SU-DHL-6 (cell line): Measurements from ENCODE around the gene DROSHA.
"Not testable (repeated sequence)": the region's sequence is repeated elsewhere in the genome, so short reads cannot be mapped to it uniquely, and the experiment has no call there.

Experiments
- H2AFZ ChIP-seq: fragments of 200-600 bp; sonication (generic); 2 replicates; pipeline ENCODE4 v1.6.1; 2014; ENCODE audit warnings: low read depth, mild to moderate bottlenecking, moderate library complexity, mixed read lengths, antibody characterized with exemption, low read length; ENCODE audit not compliant: severe bottlenecking
- H3F3A ChIP-seq: fragments of 200-600 bp; shearing (Covaris generic); 2 replicates; pipeline ENCODE4 v1.6.0; 2016; ENCODE audit warnings: antibody characterized with exemption, mild to moderate bottlenecking; ENCODE audit not compliant: insufficient read depth
- H3K27ac ChIP-seq: fragments of 200-600 bp; sonication (generic); 2 replicates; pipeline ENCODE4 v1.5.1; 2016; ENCODE audit warnings: low read depth, mild to moderate bottlenecking, low read length, moderate library complexity, mixed read lengths
- H3K27me3 ChIP-seq: fragments of 200-600 bp; sonication (generic), shearing (Covaris generic); 2 replicates; pipeline ENCODE4 v1.6.0; 2014; ENCODE audit warnings: mild to moderate bottlenecking, low read length
- H3K36me3 ChIP-seq: fragments of 200-600 bp; sonication (generic); 2 replicates; pipeline ENCODE4 v1.6.1; 2014; ENCODE audit warnings: mild to moderate bottlenecking, low read length, mixed read lengths
- H3K4me2 ChIP-seq: fragments of 300-600, 200-600 bp; shearing (Covaris generic), sonication (generic); 2 replicates; pipeline ENCODE4 v1.6.0; 2014; ENCODE audit warnings: low read length, low read depth, mild to moderate bottlenecking; ENCODE audit not compliant: poor library complexity, severe bottlenecking
- H3K4me3 ChIP-seq: fragments of 200-600 bp; sonication (generic); 2 replicates; pipeline ENCODE4 v1.5.1; 2014; ENCODE audit warnings: antibody characterized with exemption, low read length, mild to moderate bottlenecking, mixed read lengths; ENCODE audit not compliant: insufficient read depth, poor library complexity, severe bottlenecking
- H3K79me2 ChIP-seq: fragments of 200-600 bp; sonication (generic); 2 replicates; pipeline ENCODE4 v1.6.1; 2014; ENCODE audit warnings: mild to moderate bottlenecking, low read length, moderate library complexity; ENCODE audit not compliant: insufficient read depth
- H3K9ac ChIP-seq: fragments of 200-600 bp; sonication (generic); 2 replicates; pipeline ENCODE4 v1.7.0; 2014; ENCODE audit warnings: mild to moderate bottlenecking, low read length
- H3K9me2 ChIP-seq: fragments of 200-600 bp; sonication (generic); replicated peaks from 2 replicates; pipeline ENCODE4 v1.6.1; 2014; ENCODE audit warnings: low read length; ENCODE audit not compliant: insufficient read depth
- H3K9me3 ChIP-seq: fragments of 200-600 bp; sonication (generic); 2 replicates; pipeline ENCODE4 v1.6.1; 2014; ENCODE audit warnings: low read length, mixed read lengths; ENCODE audit not compliant: insufficient read depth
- H4K20me1 ChIP-seq: fragments of 200-600 bp; sonication (generic); 2 replicates; pipeline ENCODE4 v1.6.1; 2014; ENCODE audit warnings: low read depth, mild to moderate bottlenecking, antibody characterized with exemption, low read length, moderate library complexity, mixed read lengths
- EZH2phosphoT487 ChIP-seq: fragments of 200-600 bp; sonication (generic), shearing (Covaris generic); conservative IDR thresholded peaks from 2 replicates; pipeline ENCODE4 v1.6.1; 2018; ENCODE audit warnings: mild to moderate bottlenecking, antibody characterized with exemption, low read length, moderate library complexity, mixed read lengths
- TF ChIP-seq, protein P1 (sequence below): fragments of 200-600 bp; sonication (generic); IDR thresholded peaks from one replicate; pipeline ENCODE4 v1.5.1; 2017; ENCODE audit warnings: antibody characterized with exemption, mild to moderate bottlenecking, low read length, moderate library complexity; ENCODE audit not compliant: insufficient read depth, poor library complexity, severe bottlenecking

The DROSHA gene

GRCh38 chr5:31568302-31568835, 36.5 kb upstream of the DROSHA start:
- Histone ChIP-seq H3F3A (no peaks in the 10 kb centered on the region), H3K9me3 (no peaks in the 10 kb centered on the region)
- TF ChIP-seq, protein P1, sequence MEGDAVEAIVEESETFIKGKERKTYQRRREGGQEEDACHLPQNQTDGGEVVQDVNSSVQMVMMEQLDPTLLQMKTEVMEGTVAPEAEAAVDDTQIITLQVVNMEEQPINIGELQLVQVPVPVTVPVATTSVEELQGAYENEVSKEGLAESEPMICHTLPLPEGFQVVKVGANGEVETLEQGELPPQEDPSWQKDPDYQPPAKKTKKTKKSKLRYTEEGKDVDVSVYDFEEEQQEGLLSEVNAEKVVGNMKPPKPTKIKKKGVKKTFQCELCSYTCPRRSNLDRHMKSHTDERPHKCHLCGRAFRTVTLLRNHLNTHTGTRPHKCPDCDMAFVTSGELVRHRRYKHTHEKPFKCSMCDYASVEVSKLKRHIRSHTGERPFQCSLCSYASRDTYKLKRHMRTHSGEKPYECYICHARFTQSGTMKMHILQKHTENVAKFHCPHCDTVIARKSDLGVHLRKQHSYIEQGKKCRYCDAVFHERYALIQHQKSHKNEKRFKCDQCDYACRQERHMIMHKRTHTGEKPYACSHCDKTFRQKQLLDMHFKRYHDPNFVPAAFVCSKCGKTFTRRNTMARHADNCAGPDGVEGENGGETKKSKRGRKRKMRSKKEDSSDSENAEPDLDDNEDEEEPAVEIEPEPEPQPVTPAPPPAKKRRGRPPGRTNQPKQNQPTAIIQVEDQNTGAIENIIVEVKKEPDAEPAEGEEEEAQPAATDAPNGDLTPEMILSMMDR, result no peak
- TF ChIP-seq EZH2phosphoT487, result no peak

DNA sequence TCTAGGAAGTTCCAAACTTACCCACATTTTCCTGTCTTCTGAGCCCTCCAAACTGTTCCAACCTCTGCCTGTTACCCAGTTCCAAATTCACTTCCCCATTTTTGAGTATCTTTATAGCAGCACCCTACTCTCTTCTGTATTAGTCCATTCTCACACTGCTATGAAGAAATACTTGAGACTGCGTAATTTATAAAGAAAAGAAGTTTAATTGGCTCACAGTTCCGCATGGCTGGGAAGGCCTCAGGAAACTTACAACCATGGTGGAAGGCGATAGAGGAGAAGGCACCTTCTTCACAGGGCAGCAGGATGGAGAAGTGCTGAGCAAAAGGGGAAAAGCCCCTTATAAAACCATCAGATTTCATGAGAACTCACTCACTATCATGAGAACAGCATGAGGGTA, 34.5 kb upstream of the DROSHA start:
- not testable (repeated sequence) for H3F3A ChIP-seq, H3K9me2 ChIP-seq, H3K4me2 ChIP-seq, H4K20me1 ChIP-seq, H2AFZ ChIP-seq, H3K4me3 ChIP-seq, H3K9ac ChIP-seq, H3K36me3 ChIP-seq, H3K27me3 ChIP-seq, H3K27ac ChIP-seq, H3K9me3 ChIP-seq, H3K79me2 ChIP-seq

More at GRCh38 chr5:31568302-31568835, 36.5 kb upstream of the DROSHA start:
- H3K36me3 ChIP-seq, result no peaks in the 10 kb centered on the region
- no peaks in the 10 kb centered on the region for H3K79me2 ChIP-seq
- no peak overlapping the region for H3K4me2 ChIP-seq
- no peak overlapping the region for H3K27ac ChIP-seq
- no peaks in the 10 kb centered on the region for H3K27me3 ChIP-seq
- no peaks in the 10 kb centered on the region for H3K9me2 ChIP-seq
- no peak overlapping the region for H2AFZ ChIP-seq
- H3K4me3 ChIP-seq, result no peak overlapping the region
- H4K20me1 ChIP-seq, result no peaks in the 10 kb centered on the region
- no peak overlapping the region for H3K9ac ChIP-seq

GRCh38 chr5:31563216-31563615, 31.3 kb upstream of the DROSHA start:
- no peak overlapping the region for H2AFZ ChIP-seq
- no peaks in the 10 kb centered on the region for H3K27me3 ChIP-seq
- no peaks in the 10 kb centered on the region for H4K20me1 ChIP-seq
- H3K4me3 ChIP-seq, result no peak overlapping the region
- H3K36me3 ChIP-seq, result no peaks in the 10 kb centered on the region
- H3K27ac ChIP-seq, result no peak overlapping the region
- H3K4me2 ChIP-seq, result no peak overlapping the region
- no peaks in the 10 kb centered on the region for H3F3A ChIP-seq
- TF ChIP-seq EZH2phosphoT487, result no peak
- TF ChIP-seq, protein P1, result no peak
- no peaks in the 10 kb centered on the region for H3K9me2 ChIP-seq
- no peaks in the 10 kb centered on the region for H3K79me2 ChIP-seq
- no peaks in the 10 kb centered on the region for H3K9me3 ChIP-seq
- no peak overlapping the region for H3K9ac ChIP-seq

DNA sequence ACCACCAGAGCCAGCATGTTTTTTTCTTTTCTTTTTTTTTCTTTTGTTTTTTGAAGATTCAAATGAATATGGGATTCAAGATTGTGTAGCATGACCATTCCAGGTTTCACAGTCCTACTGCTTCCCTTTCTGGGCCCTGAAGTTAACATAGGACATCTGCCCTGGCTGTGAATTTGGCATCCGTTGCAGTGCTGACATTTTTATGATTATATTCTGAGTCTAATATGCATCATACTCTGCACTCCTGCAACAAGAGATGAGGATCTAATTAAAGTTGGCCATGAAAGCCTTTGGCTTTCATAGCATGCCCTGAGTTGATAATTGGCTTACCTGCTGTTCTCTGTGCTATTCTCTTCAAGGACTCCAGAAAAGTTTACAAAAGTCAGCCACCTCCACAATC, 30.1 kb upstream of the DROSHA start:
- no peaks in the 10 kb centered on the region for H3K79me2 ChIP-seq
- H3K4me2 ChIP-seq, result no peak overlapping the region
- H3F3A ChIP-seq, result no peaks in the 10 kb centered on the region

More for the DNA sequence above, 30.1 kb upstream of the DROSHA start:
- TF ChIP-seq EZH2phosphoT487, result no peak
- TF ChIP-seq, protein P1, result no peak
- Histone ChIP-seq H3K9me2 (no peaks in the 10 kb centered on the region), H3K9ac (no peak overlapping the region), H3K36me3 (no peaks in the 10 kb centered on the region), H3K27ac (no peak overlapping the region), H3K27me3 (no peaks in the 10 kb centered on the region), H3K4me3 (no peak overlapping the region), H4K20me1 (no peaks in the 10 kb centered on the region), H2AFZ (no peak overlapping the region), H3K9me3 (no peaks in the 10 kb centered on the region)
